AG08395 (cell line): ENCODE measurements around the gene SHPK.
"Not testable (repeated sequence)": the region's sequence is repeated elsewhere in the genome, so short reads cannot be mapped to it uniquely, and the experiment has no call there.

ENCODE experiments used
- DNase-seq: peaks from one replicate; pipeline ENCODE4 v3.0.0; 2012; ENCODE audit warnings: mixed read lengths, low spot score

SHPK gene

GRCh38 chr17:3585826-3586225, 50.2 kb downstream of the SHPK start:
- no peak for DNase-seq

- DNase-seq: no peak
These were observed 52.6 kb downstream of the SHPK start for GRCh38 chr17:3583456-3583855.

- DNase-seq: no peak
These were observed 53.1 kb downstream of the SHPK start for GRCh38 chr17:3582915-3583314.

- DNase-seq: not testable (repeated sequence)
These were observed 57.4 kb downstream of the SHPK start for GRCh38 chr17:3578667-3579066.

- no peak for DNase-seq
These were observed 59.1 kb downstream of the SHPK start for GRCh38 chr17:3576970-3577369.

- DNase-seq: peak; percentile 78
These were observed 60.5 kb downstream of the SHPK start for GRCh38 chr17:3575511-3575910.

GRCh38 chr17:3574231-3574630, 61.8 kb downstream of the SHPK start:
- no peak for DNase-seq

GRCh38 chr17:3573246-3574100, 62.6 kb downstream of the SHPK start:
- no peak for DNase-seq

GRCh38 chr17:3572231-3572630, 63.8 kb downstream of the SHPK start:
- no peak for DNase-seq

GRCh38 chr17:3571043-3571900, 64.8 kb downstream of the SHPK start:
- DNase-seq: no peak

- no peak for DNase-seq
These were observed 66.4 kb downstream of the SHPK start for GRCh38 chr17:3569534-3570137.

GRCh38 chr17:3566551-3566950, 69.5 kb downstream of the SHPK start:
- DNase-seq: no peak

- DNase-seq: no peak
These were observed 70.9 kb downstream of the SHPK start for GRCh38 chr17:3565143-3565542.

- DNase-seq: not testable (repeated sequence)
These were observed 71.8 kb downstream of the SHPK start for GRCh38 chr17:3564241-3564640.

GRCh38 chr17:3559270-3559645, 76.8 kb downstream of the SHPK start:
- no peak for DNase-seq

- no peak for DNase-seq
These were observed 77.3 kb downstream of the SHPK start for GRCh38 chr17:3558603-3559269.
